ENCODE data around the gene TTC36. TPM values are rescaled to one million over a fixed set of nuclear protein-coding genes. Genes with fewer than 3 reads are reported as not detected.

Gene TTC36
- total and polyA plus RNA-seq, 2 experiments from 2014 or later = 3.1 to 4.9 TPM

GRCh38 chr11:118526688-118527087 is 586 bp upstream of the TTC36 start:
- H3K4me3 ChIP-seq = no peak overlapping the region
- whole genome bisulfite sequencing (ENCODE audit: low lambda C conversion rate, missing lambda C conversion rate) = 83% methylated on average over 2 of the region's 2 CpGs
- no peak overlapping the region for H3K27ac ChIP-seq
- peaks cover 7% of the 10 kb centered on the region for H3K79me2 ChIP-seq
- no peaks in the 10 kb centered on the region for H3K9me2 ChIP-seq (replicated peaks; ENCODE audit: insufficient read depth)
- H3K27me3 ChIP-seq = no peaks in the 10 kb centered on the region
- no peaks in the 10 kb centered on the region for H3K9me3 ChIP-seq (ENCODE audit: low read depth)
- no peaks in the 10 kb centered on the region for H3K36me3 ChIP-seq (replicated peaks; ENCODE audit: insufficient read depth, low read depth)
- no peak for DNase-seq (ENCODE audit: low spot score)
- H3K4me1 ChIP-seq (ENCODE audit: insufficient read depth) = peaks cover 8% of the 10 kb centered on the region
- no peak overlapping the region for H2AFZ ChIP-seq
- no peak overlapping the region for H3K4me2 ChIP-seq
- no peak for TF ChIP-seq EZH2phosphoT487 (IDR thresholded peaks at IDR 0.05; ENCODE audit: low read depth, severe bottlenecking, unreplicated experiment)
- TF ChIP-seq CTCF (IDR thresholded peaks at IDR 0.05; ENCODE audit: poor library complexity) = no peak
- no peaks in the 10 kb centered on the region for H4K20me1 ChIP-seq (ENCODE audit: insufficient read depth, poor library complexity, severe bottlenecking)

GRCh38 chr11:118528511-118528910 is 1.2 kb downstream of the TTC36 start:
- H3K4me3 ChIP-seq = no peak overlapping the region

GRCh38 chr11:118529584-118530175 is 2.4 kb downstream of the TTC36 start:
- Histone ChIP-seq H3K79me2 (peaks cover 10% of the 10 kb centered on the region), H3K9me3 (ENCODE audit: low read depth) (no peaks in the 10 kb centered on the region), H3K4me2 (peak overlapping the region; percentile 92), H3K27me3 (no peaks in the 10 kb centered on the region), H4K20me1 (ENCODE audit: insufficient read depth, poor library complexity, severe bottlenecking) (no peaks in the 10 kb centered on the region), H3K36me3 (replicated peaks; ENCODE audit: insufficient read depth, low read depth) (no peaks in the 10 kb centered on the region), H3K27ac (peak overlapping the region; percentile 91), H3K4me1 (ENCODE audit: insufficient read depth) (peaks cover 15% of the 10 kb centered on the region), H3K9me2 (replicated peaks; ENCODE audit: insufficient read depth) (no peaks in the 10 kb centered on the region), H2AFZ (peak overlapping the region; percentile 96), H3K4me3 (peak overlapping the region; percentile 100)
- no peak for DNase-seq (ENCODE audit: low spot score)
- WGBS (ENCODE audit: low lambda C conversion rate, missing lambda C conversion rate) = 60% methylated on average over 5 of the region's 5 CpGs
- no peak for TF ChIP-seq EZH2 (IDR thresholded peaks at IDR 0.05; ENCODE audit: borderline replicate concordance)
- TF ChIP-seq EZH2phosphoT487 (IDR thresholded peaks at IDR 0.05; ENCODE audit: low read depth, severe bottlenecking, unreplicated experiment) = no peak
- TF ChIP-seq CTCF (IDR thresholded peaks at IDR 0.05; ENCODE audit: poor library complexity) = no peak

More at GRCh38 chr11:118528511-118528910, 1.2 kb downstream of the TTC36 start:
- Histone ChIP-seq H3K79me2 (peaks cover 10% of the 10 kb centered on the region), H2AFZ (no peak overlapping the region), H3K36me3 (replicated peaks; ENCODE audit: insufficient read depth, low read depth) (no peaks in the 10 kb centered on the region), H3K4me1 (ENCODE audit: insufficient read depth) (peaks cover 12% of the 10 kb centered on the region), H4K20me1 (ENCODE audit: insufficient read depth, poor library complexity, severe bottlenecking) (no peaks in the 10 kb centered on the region), H3K27me3 (no peaks in the 10 kb centered on the region), H3K4me2 (no peak overlapping the region), H3K9me3 (ENCODE audit: low read depth) (no peaks in the 10 kb centered on the region), H3K9me2 (replicated peaks; ENCODE audit: insufficient read depth) (no peaks in the 10 kb centered on the region), H3K27ac (no peak overlapping the region)
- no peak for DNase-seq (ENCODE audit: low spot score)
- TF ChIP-seq EZH2phosphoT487 (IDR thresholded peaks at IDR 0.05; ENCODE audit: low read depth, severe bottlenecking, unreplicated experiment) (no peak), CTCF (IDR thresholded peaks at IDR 0.05; ENCODE audit: poor library complexity) (no peak), EZH2 (IDR thresholded peaks at IDR 0.05; ENCODE audit: borderline replicate concordance) (no peak)
- 96% methylated on average over 6 of the region's 6 CpGs for WGBS (ENCODE audit: low lambda C conversion rate, missing lambda C conversion rate)
